ENCODE data around the gene SPC24.

Gene SPC24

GRCh38 chr19:11197291-11198174 lies 42.0 kb upstream of the SPC24 start, which contains the start of gene KANK2:
Gene KANK2, minus strand, starts transcription at chr19:11197545. Its CDS starts 3,034 bp downstream, at chr19:11194511.
- Histone ChIP-seq H3K4me3 (replicated peaks; ENCODE audit: insufficient read depth, low read length) (peak within 1 kb of the TSS; percentile 71), H3K27ac (replicated peaks) (no peak within 1 kb of the TSS), H3K27me3 (ENCODE audit: insufficient read depth, poor library complexity, severe bottlenecking) (peaks cover 7% of the 10 kb centered on the region)
- TF ChIP-seq, protein P1, sequence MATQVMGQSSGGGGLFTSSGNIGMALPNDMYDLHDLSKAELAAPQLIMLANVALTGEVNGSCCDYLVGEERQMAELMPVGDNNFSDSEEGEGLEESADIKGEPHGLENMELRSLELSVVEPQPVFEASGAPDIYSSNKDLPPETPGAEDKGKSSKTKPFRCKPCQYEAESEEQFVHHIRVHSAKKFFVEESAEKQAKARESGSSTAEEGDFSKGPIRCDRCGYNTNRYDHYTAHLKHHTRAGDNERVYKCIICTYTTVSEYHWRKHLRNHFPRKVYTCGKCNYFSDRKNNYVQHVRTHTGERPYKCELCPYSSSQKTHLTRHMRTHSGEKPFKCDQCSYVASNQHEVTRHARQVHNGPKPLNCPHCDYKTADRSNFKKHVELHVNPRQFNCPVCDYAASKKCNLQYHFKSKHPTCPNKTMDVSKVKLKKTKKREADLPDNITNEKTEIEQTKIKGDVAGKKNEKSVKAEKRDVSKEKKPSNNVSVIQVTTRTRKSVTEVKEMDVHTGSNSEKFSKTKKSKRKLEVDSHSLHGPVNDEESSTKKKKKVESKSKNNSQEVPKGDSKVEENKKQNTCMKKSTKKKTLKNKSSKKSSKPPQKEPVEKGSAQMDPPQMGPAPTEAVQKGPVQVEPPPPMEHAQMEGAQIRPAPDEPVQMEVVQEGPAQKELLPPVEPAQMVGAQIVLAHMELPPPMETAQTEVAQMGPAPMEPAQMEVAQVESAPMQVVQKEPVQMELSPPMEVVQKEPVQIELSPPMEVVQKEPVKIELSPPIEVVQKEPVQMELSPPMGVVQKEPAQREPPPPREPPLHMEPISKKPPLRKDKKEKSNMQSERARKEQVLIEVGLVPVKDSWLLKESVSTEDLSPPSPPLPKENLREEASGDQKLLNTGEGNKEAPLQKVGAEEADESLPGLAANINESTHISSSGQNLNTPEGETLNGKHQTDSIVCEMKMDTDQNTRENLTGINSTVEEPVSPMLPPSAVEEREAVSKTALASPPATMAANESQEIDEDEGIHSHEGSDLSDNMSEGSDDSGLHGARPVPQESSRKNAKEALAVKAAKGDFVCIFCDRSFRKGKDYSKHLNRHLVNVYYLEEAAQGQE (IDR thresholded peaks at IDR 0.05; ENCODE audit: insufficient replicate concordance, low read depth), result no peak
- TF ChIP-seq GABPA (IDR thresholded peaks at IDR 0.05; ENCODE audit: low read depth), result no peak
- no peak for TF ChIP-seq CTCF (IDR thresholded peaks at IDR 0.05; ENCODE audit: insufficient read depth, low read length)
- TF ChIP-seq POLR2AphosphoS5 (IDR thresholded peaks at IDR 0.05; ENCODE audit: low read depth), result no peak
- TF ChIP-seq SPI1 (IDR thresholded peaks at IDR 0.05; ENCODE audit: borderline replicate concordance, low read depth), result no peak
- peak in 1 of 2 experiments; percentile 47 for DNase-seq (ENCODE audit: low read depth in 1 of 2, low spot score in 1 of 2)

DNA sequence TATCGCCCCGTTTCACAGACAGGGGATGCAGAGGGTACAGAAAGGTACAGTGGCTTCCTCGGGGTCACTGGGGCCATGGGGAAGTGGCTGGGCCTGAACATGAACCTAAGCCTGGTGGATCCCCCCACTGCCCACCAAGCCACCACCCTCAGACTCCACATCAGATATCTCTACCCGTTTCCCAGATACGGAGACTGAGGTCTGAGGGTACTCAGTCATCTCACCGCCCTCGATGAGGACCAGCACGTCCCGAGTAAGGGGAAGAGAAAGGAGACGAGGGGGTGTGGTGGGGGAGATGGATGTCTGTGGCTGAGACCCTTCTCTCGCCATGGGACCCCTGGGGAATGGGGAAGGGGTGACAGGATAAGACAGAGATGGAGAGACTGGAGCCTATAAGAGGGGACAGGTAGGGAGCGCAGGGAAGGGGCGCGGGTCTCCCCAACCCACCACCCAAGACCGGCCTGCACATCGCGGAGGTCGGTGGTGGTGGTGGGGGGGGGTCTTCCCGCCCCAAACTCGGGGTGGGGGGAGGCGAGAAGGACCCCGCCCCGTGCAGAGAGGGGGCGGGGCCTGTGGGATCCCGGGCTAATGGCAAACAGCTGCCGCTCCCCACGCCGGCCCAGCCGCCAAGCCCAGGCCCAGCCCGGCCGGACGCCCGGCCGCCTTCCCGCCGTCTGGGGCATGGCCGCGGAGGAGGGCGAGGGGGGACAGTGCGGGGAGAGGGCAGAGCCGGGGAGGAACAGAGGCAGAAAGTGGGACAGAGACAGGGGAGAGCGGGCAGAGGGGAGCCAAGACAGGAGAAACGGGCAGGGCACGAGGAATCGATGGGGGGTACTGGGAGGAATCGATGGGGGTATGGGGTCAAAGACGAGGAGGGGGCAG lies 41.1 kb upstream of the SPC24 start:
- DNase-seq (ENCODE audit: low read depth in 1 of 2, low spot score in 1 of 2), result no peak
- H3K27ac ChIP-seq (replicated peaks), result no peak overlapping the region
- peak overlapping the region; percentile 71 for H3K4me3 ChIP-seq (replicated peaks; ENCODE audit: insufficient read depth, low read length)
- TF ChIP-seq, protein P1 (IDR thresholded peaks at IDR 0.05; ENCODE audit: insufficient replicate concordance, low read depth), result no peak
- TF ChIP-seq GABPA (IDR thresholded peaks at IDR 0.05; ENCODE audit: low read depth) (no peak), SPI1 (IDR thresholded peaks at IDR 0.05; ENCODE audit: borderline replicate concordance, low read depth) (no peak), CTCF (IDR thresholded peaks at IDR 0.05; ENCODE audit: insufficient read depth, low read length) (no peak), POLR2AphosphoS5 (IDR thresholded peaks at IDR 0.05; ENCODE audit: low read depth) (no peak)
- peaks cover 7% of the 10 kb centered on the region for H3K27me3 ChIP-seq (ENCODE audit: insufficient read depth, poor library complexity, severe bottlenecking)

DNA sequence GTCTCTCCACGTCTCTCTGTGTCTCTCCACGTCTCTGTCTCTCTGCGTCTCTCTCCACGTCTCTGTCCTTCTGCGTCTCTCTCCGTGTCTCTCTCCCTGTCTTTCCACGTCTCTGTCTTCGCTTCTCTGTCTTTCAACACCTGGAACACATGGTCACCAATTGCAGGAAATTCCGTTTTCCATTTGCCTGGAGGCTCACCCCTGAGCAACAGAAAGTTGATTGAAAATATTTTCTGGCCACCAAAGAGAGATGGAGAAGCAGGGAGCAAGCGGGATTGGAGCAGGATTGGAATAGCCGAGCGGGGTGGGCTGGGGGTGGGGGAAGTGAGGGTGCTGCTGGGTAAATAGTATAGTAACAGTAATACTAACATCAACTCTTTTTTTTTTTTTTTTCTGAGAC lies 40.1 kb upstream of the SPC24 start:
- H3K27ac ChIP-seq (replicated peaks), result no peak overlapping the region
- no peak for DNase-seq (ENCODE audit: low read depth in 1 of 2, low spot score in 1 of 2)
- H3K27me3 ChIP-seq (ENCODE audit: insufficient read depth, poor library complexity, severe bottlenecking), result peaks cover 7% of the 10 kb centered on the region
- H3K4me3 ChIP-seq (replicated peaks; ENCODE audit: insufficient read depth, low read length), result no peak overlapping the region
- TF ChIP-seq CTCF (IDR thresholded peaks at IDR 0.05; ENCODE audit: insufficient read depth, low read length) (no peak), SPI1 (IDR thresholded peaks at IDR 0.05; ENCODE audit: borderline replicate concordance, low read depth) (no peak), GABPA (IDR thresholded peaks at IDR 0.05; ENCODE audit: low read depth) (no peak), POLR2AphosphoS5 (IDR thresholded peaks at IDR 0.05; ENCODE audit: low read depth) (no peak)
- TF ChIP-seq, protein P1 (IDR thresholded peaks at IDR 0.05; ENCODE audit: insufficient replicate concordance, low read depth), result no peak

Measured in HL-60 (cell line).